Right lobe of liver (tissue), 6 donors: ENCODE results near the gene KRTCAP2. TPM values are rescaled to one million over a fixed set of nuclear protein-coding genes. Genes with fewer than 3 reads are reported as not detected.

Experiments
- ATAC-seq, 4 donors: fragments of 200-7000 bp; cut with Tn5 transposase; one replicate each; pipeline ENCODE4 v1.9.1; 2020; ENCODE audit warnings: mild to moderate bottlenecking in 4 of 4, moderate library complexity in 4 of 4
- DNase-seq, 3 donors: peaks; one replicate each; pipeline ENCODE4 v3.0.0-alpha.2; 2020
- H3K27ac ChIP-seq, 3 donors: fragments of 200-600 bp; one replicate each; pipeline ENCODE4 v1.8.0; 2022
- H3K27me3 ChIP-seq, 2 donors: fragments of 200-600 bp; one replicate each; pipeline ENCODE4 v1.8.0; 2022
- H3K36me3 ChIP-seq, 4 donors: fragments of 200-600 bp; sonication (generic) in 1 of 4; one replicate each; pipeline versions ENCODE4 v1.5.1 to v1.8.0; 2017 to 2022; ENCODE audit warnings: control low read depth in 1 of 4
- H3K4me1 ChIP-seq, 4 donors: fragments of 200-600 bp; sonication (generic) in 1 of 4; one replicate each; pipeline versions ENCODE4 v1.5.1 to v1.8.0; 2017 to 2022; ENCODE audit warnings: control low read depth in 1 of 4
- H3K4me3 ChIP-seq, 3 donors: fragments of 200-600 bp; one replicate each; pipeline ENCODE4 v1.8.0; 2022
- H3K9me3 ChIP-seq, 4 donors: fragments of 200-600 bp; sonication (generic) in 1 of 4; one replicate each; pipeline versions ENCODE4 v1.5.1 to v1.8.0; 2017 to 2022; ENCODE audit warnings: control low read depth in 1 of 4
- POLR2A ChIP-seq: fragments of 450-650 bp; IDR thresholded peaks from one replicate; pipeline ENCODE4 v1.6.1; 2017; ENCODE audit warnings: antibody characterized with exemption, mild to moderate bottlenecking
- WGBS: methylation state at CpG from one replicate; pipeline ENCODE4 v1.1.6; 2018; ENCODE audit warnings: low coverage, low lambda C conversion rate; ENCODE audit not compliant: insufficient coverage; ENCODE audit errors: missing lambda C conversion rate; 5-methylcytosine and 5-hydroxymethylcytosine counted together
- intact Hi-C, 2 donors: fragments of 100-400 bp; cut with DNase I; formaldehyde crosslinking; loops; one replicate each; pipeline versions ENCODE4 v1.11.2 to v1.14.1; 2022
- total RNA-seq, 6 experiments: library from RNA; depleted of rRNA in 2 of 6; stranded (reverse); fragments of >200 nt in 2 of 6; fragmentation: NEBNext Ultra II Directional in 3 of 6; extraction: Animal tissue kit (Norgen Biotek cat#: 25700) in 3 of 6; gene quantifications; one replicate each; pipeline versions ENCODE4 v1.1.0 to v1.2.4, GENCODE V29; 2016 to 2023
- TF ChIP-seq, protein P1 (sequence below), 4 donors: fragments of 200-600 bp in 3 of 4; fragments of 450-650 bp in 1 of 4; IDR thresholded peaks; one replicate each; pipeline versions ENCODE4 v1.5.1 to v1.8.0; 2016 to 2022; ENCODE audit warnings: antibody characterized with exemption in 4 of 4, mild to moderate bottlenecking in 2 of 4
- donor health status: DM: no; HTN: yes; CAD: no.
- donor health status: DM: no; HTN: no; CAD: no.
- donor health status: DM: no; HTN: no; CAD: no.
- donor health status: DM: no; HTN: yes; CAD: no.
- donor health status: DM: no; HTN: yes; CAD: no.

KRTCAP2 gene
- total RNA-seq, 6 experiments from 2014 or later: 85.5 to 145 (median 99.9) TPM

DNA sequence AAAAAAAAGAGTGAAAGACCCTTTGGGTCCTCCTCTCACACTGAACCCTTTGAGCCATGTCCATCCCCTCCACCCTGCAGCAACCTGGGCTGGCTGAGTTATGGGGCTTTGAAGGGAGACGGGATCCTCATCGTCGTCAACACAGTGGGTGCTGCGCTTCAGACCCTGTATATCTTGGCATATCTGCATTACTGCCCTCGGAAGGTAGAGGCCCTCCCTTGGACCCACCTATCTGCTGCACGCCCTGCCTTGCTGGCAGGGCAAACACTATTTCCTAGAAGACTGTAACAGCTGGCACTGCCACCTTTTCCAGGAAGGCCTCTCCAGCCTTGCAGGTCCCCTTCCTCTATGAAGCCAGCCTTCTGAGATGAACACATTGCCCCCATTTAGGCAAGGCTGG lies 36.4 kb downstream of the KRTCAP2 start:
- 38% methylated on average over 6 of the region's 6 CpGs for WGBS
- peak overlapping the region; percentile 97 to 100 (median 99) for H3K27ac ChIP-seq
- peaks cover 0 to 31% (median 16%) of the 10 kb centered on the region in 4 donors for H3K36me3 ChIP-seq
- H3K27me3 ChIP-seq: no peaks in the 10 kb centered on the region
- ATAC-seq (no peak), DNase-seq (no peak)
- no peaks in the 10 kb centered on the region for H3K9me3 ChIP-seq
- intact Hi-C loops: no loop called here
- no peak for TF ChIP-seq POLR2A
- TF ChIP-seq, protein P1, sequence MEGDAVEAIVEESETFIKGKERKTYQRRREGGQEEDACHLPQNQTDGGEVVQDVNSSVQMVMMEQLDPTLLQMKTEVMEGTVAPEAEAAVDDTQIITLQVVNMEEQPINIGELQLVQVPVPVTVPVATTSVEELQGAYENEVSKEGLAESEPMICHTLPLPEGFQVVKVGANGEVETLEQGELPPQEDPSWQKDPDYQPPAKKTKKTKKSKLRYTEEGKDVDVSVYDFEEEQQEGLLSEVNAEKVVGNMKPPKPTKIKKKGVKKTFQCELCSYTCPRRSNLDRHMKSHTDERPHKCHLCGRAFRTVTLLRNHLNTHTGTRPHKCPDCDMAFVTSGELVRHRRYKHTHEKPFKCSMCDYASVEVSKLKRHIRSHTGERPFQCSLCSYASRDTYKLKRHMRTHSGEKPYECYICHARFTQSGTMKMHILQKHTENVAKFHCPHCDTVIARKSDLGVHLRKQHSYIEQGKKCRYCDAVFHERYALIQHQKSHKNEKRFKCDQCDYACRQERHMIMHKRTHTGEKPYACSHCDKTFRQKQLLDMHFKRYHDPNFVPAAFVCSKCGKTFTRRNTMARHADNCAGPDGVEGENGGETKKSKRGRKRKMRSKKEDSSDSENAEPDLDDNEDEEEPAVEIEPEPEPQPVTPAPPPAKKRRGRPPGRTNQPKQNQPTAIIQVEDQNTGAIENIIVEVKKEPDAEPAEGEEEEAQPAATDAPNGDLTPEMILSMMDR (IDR thresholded peaks at IDR 0.05): no peak
- peak overlapping the region; percentile 43 to 96 (median 84) for H3K4me3 ChIP-seq
- H3K4me1 ChIP-seq: peaks cover 0 to 45% (median 18%) of the 10 kb centered on the region in 4 donors

DNA sequence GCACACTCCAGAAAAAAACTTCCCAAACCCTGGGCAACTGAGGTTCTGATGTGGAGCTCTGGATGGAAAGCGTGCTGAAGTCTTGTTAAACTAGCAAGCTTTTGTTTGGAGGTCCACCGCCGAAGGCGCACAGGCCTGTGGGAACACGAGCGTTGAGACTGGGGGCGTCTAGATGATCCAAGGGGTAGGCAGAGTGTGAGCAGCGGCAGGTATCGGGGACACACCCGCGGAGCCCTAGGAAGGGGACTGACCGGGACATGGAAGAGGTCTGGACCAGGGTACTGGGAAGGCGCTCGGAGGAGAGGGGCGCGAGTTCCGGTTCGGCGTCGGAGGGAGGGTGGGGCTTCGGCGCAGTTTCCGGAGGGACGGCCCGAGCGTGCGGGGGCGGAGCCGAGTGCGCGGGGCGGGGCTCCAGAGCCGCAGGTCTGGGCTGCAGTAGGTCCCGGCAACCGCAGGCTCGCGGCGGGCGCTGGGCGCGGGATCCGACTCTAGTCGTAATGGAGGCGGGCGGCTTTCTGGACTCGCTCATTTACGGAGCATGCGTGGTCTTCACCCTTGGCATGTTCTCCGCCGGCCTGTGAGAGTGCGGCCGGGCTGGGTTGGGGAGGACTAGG lies 37.6 kb downstream of the KRTCAP2 start, which contains the start of gene SLC50A1:
SLC50A1 (plus strand) TSS at position 438 of the 614 bp plus-strand sequence; CDS start at position 498, 60 bp downstream.
- Histone ChIP-seq H3K27ac (peak within 1 kb of the TSS; percentile 97 to 100 (median 99)), H3K36me3 (peaks cover 0 to 43% (median 22%) of the 10 kb centered on the region in 4 donors), H3K4me1 (peaks cover 0 to 52% (median 21%) of the 10 kb centered on the region in 4 donors), H3K4me3 (peak within 1 kb of the TSS; percentile 43 to 96 (median 84)), H3K9me3 (no peaks in the 10 kb centered on the region), H3K27me3 (no peaks in the 10 kb centered on the region)
- ATAC-seq: peak; percentile 57 to 80 (median 75)
- DNase-seq: peak; percentile 96 to 97 (median 97)
- WGBS: 3% methylated on average over 14 of the region's 52 CpGs
- TF ChIP-seq POLR2A: peak; percentile 95
- TF ChIP-seq, protein P1 (IDR thresholded peaks at IDR 0.05): peak in 3 of 4 donors; percentile 27 to 60 (median 31)
- intact Hi-C loops: no loop called here

DNA sequence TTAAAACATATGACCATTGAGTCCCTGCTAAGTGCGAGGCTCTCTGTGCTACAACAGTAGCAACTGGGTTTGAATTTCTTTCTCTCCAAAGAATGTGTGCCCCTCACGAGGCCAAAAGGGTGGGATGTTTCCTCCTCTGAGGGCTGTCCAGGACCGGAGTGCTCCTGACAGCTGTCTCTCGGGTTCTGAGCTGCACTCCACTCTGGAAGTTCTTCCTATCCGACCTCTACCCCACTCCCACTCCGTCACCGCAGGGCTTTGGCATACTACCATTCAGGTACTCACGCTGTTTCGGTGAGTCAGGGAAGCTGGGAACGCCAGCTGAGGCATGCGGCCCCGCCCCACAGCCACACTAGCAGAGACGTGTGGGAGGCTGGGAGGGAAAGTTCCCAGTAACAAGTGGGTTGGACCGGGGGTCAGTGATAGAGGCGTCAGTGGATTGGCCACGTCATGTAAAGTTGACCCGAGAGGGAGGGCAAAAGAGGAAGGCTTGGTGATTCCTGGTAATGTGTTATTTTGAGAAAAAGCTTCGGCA lies 38.2 kb downstream of the KRTCAP2 start:
- 2% methylated on average over 16 of the region's 18 CpGs for WGBS
- Histone ChIP-seq H3K27me3 (no peaks in the 10 kb centered on the region), H3K4me1 (peaks cover 0 to 52% (median 21%) of the 10 kb centered on the region in 4 donors), H3K9me3 (no peaks in the 10 kb centered on the region), H3K27ac (peak overlapping the region; percentile 97 to 100 (median 99)), H3K36me3 (peaks cover 0 to 46% (median 25%) of the 10 kb centered on the region in 4 donors), H3K4me3 (peak overlapping the region; percentile 43 to 96 (median 84))
- TF ChIP-seq POLR2A: no peak
- TF ChIP-seq, protein P1 (IDR thresholded peaks at IDR 0.05): no peak
- ATAC-seq: peak; percentile 49 to 68 (median 54)
- intact Hi-C loops: no loop called here
- peak; percentile 88 to 94 (median 91) for DNase-seq

DNA sequence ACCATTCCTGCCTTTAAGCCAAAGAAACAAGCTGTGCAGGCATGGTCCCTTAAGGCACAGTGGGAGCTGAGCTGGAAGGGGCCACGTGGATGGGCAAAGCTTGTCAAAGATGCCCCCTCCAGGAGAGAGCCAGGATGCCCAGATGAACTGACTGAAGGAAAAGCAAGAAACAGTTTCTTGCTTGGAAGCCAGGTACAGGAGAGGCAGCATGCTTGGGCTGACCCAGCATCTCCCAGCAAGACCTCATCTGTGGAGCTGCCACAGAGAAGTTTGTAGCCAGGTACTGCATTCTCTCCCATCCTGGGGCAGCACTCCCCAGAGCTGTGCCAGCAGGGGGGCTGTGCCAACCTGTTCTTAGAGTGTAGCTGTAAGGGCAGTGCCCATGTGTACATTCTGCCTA lies 38.8 kb downstream of the KRTCAP2 start:
- 7% methylated on average over 1 of the region's 1 CpG for WGBS
- Histone ChIP-seq H3K4me3 (peak overlapping the region in 2 of 3 donors; percentile 84 to 96), H3K9me3 (no peaks in the 10 kb centered on the region), H3K4me1 (peaks cover 0 to 50% (median 21%) of the 10 kb centered on the region in 4 donors), H3K36me3 (peaks cover 0 to 52% (median 28%) of the 10 kb centered on the region in 4 donors), H3K27me3 (no peaks in the 10 kb centered on the region), H3K27ac (peak overlapping the region; percentile 97 to 100 (median 99))
- DNase-seq (peak in 1 of 3 donors; percentile 54), ATAC-seq (peak in 3 of 4 donors; percentile 2 to 17 (median 4))
- TF ChIP-seq POLR2A: no peak
- TF ChIP-seq, protein P1 (IDR thresholded peaks at IDR 0.05): no peak
- intact Hi-C loops: no loop called here
